ENCODE measurements around the gene TMEM88.

Gene TMEM88

GRCh38 chr17:7843536-7844291 is 11.2 kb upstream of the TMEM88 start:
- DNase-seq (ENCODE audit: low spot score), result peak; percentile 88

- peak; percentile 95 for DNase-seq (ENCODE audit: low spot score)
These were observed 10.3 kb upstream of the TMEM88 start for GRCh38 chr17:7844292-7845154.

GRCh38 chr17:7845359-7846062 is 9.4 kb upstream of the TMEM88 start:
- DNase-seq (ENCODE audit: low spot score), result no peak

GRCh38 chr17:7846063-7846735 is 8.7 kb upstream of the TMEM88 start:
- DNase-seq (ENCODE audit: low spot score), result no peak

GRCh38 chr17:7846765-7847661 is 7.9 kb upstream of the TMEM88 start:
- DNase-seq (ENCODE audit: low spot score), result no peak

- no peak for DNase-seq (ENCODE audit: low spot score)
These were observed 6.7 kb upstream of the TMEM88 start for GRCh38 chr17:7848131-7848579.

GRCh38 chr17:7848739-7849129 is 6.1 kb upstream of the TMEM88 start:
- no peak for DNase-seq (ENCODE audit: low spot score)

GRCh38 chr17:7849130-7849750 is 5.6 kb upstream of the TMEM88 start:
- no peak for DNase-seq (ENCODE audit: low spot score)

- no peak for DNase-seq (ENCODE audit: low spot score)
These were observed 4.9 kb upstream of the TMEM88 start for GRCh38 chr17:7849751-7850504.

- no peak for DNase-seq (ENCODE audit: low spot score)
These were observed 4.0 kb upstream of the TMEM88 start for GRCh38 chr17:7850701-7851437.

GRCh38 chr17:7851438-7852261 is 3.2 kb upstream of the TMEM88 start:
- peak; percentile 89 for DNase-seq (ENCODE audit: low spot score)

- no peak for DNase-seq (ENCODE audit: low spot score)
These were observed 2.6 kb upstream of the TMEM88 start for GRCh38 chr17:7852262-7852670.

GRCh38 chr17:7852919-7853690 is 1.8 kb upstream of the TMEM88 start:
- DNase-seq (ENCODE audit: low spot score), result no peak

GRCh38 chr17:7853691-7854038 is 1.2 kb upstream of the TMEM88 start:
- no peak for DNase-seq (ENCODE audit: low spot score)

- DNase-seq (ENCODE audit: low spot score), result no peak
These were observed 638 bp upstream of the TMEM88 start for GRCh38 chr17:7854078-7854777.

- DNase-seq (ENCODE audit: low spot score), result no peak
These were observed 769 bp downstream of the TMEM88 start for GRCh38 chr17:7855660-7856010.
